H1 (cell line): Measurements from ENCODE around the gene NELFA. TPM values are rescaled to one million over a fixed set of nuclear protein-coding genes. Genes with fewer than 3 reads are reported as not detected.

Experiments used
- CTCF ChIA-PET: fragments of 300-600 bp; sonication (Branson Sonifier 250); formaldehyde crosslinking; loops from one replicate; lab custom pipeline; 2021; ENCODE audit not compliant: partially characterized antibody; lab: Charles Lee
- POLR2A ChIA-PET: fragments of 300-600 bp; sonication (Branson Sonifier 250); formaldehyde crosslinking; loops from one replicate; lab custom pipeline; 2021; ENCODE audit warnings: inconsistent platforms; ENCODE audit not compliant: partially characterized antibody; lab: Charles Lee
- DNase-seq, 2 experiments: peaks; one replicate each; pipeline versions ENCODE4 v3.0.0 to v3.0.0-alpha.2; 2010 to 2022; ENCODE audit warnings: low spot score in 2 of 2, low read depth in 1 of 2, mixed read lengths in 1 of 2
- FAIRE-seq: peaks from 2 replicates; lab custom pipeline; 2011; peaks lifted over from hg19 to GRCh38; lab: Jason Lieb, UNC
- H2AFZ ChIP-seq: 2 replicates; pipeline ENCODE4 v1.8.1; 2012; ENCODE audit warnings: low read length, inconsistent platforms
- H2AK5ac ChIP-seq: 2 replicates; pipeline ENCODE4 v1.6.1; 2013; ENCODE audit warnings: low read depth, low read length
- H2BK120ac ChIP-seq: replicated peaks from 2 replicates; pipeline ENCODE3; 2013; ENCODE audit warnings: low read depth, low read length, inconsistent platforms
- H2BK12ac ChIP-seq: 2 replicates; pipeline ENCODE4 v1.6.1; 2013; ENCODE audit warnings: low read depth, low read length
- H2BK15ac ChIP-seq: 2 replicates; pipeline ENCODE4 v1.6.1; 2013; ENCODE audit warnings: low read length
- H2BK20ac ChIP-seq: 2 replicates; pipeline ENCODE4 v1.6.1; 2013; ENCODE audit warnings: low read length
- H2BK5ac ChIP-seq: 2 replicates; pipeline ENCODE4 v1.6.1; 2013; ENCODE audit warnings: low read depth, low read length
- H3K14ac ChIP-seq: 2 replicates; pipeline ENCODE4 v1.6.1; 2013; ENCODE audit warnings: inconsistent platforms; ENCODE audit not compliant: insufficient read length
- H3K18ac ChIP-seq: 2 replicates; pipeline ENCODE4 v1.6.1; 2013; ENCODE audit warnings: low read length; ENCODE audit errors: extremely low read depth
- H3K23ac ChIP-seq: 2 replicates; pipeline ENCODE4 v1.6.1; 2013; ENCODE audit warnings: inconsistent platforms; ENCODE audit not compliant: insufficient read length
- H3K23me2 ChIP-seq: 2 replicates; pipeline ENCODE4 v1.6.1; 2013; ENCODE audit warnings: low read depth, low read length
- H3K27ac ChIP-seq: 2 replicates; pipeline ENCODE4 v1.6.1; 2011; ENCODE audit warnings: low read depth, low read length, inconsistent platforms
- H3K27me3 ChIP-seq, 4 experiments: replicated peaks in 1 of 4; 1 replicate in 1 of 4; 2 replicates in 3 of 4; pipeline versions ENCODE4 v1.6.1 to v1.8.1; 2011 to 2013; ENCODE audit warnings: low read length in 3 of 4, mild to moderate bottlenecking in 3 of 4, inconsistent platforms in 2 of 4, mixed read lengths in 2 of 4, moderate library complexity in 1 of 4; ENCODE audit not compliant: control insufficient read depth in 3 of 4, insufficient read depth in 3 of 4; ENCODE audit errors: extremely low read depth in 1 of 4
- H3K36me3 ChIP-seq, 4 experiments: 2 replicates each; pipeline versions ENCODE4 v1.6.1 to v1.8.1; 2011 to 2013; ENCODE audit warnings: mild to moderate bottlenecking in 4 of 4, low read length in 3 of 4, moderate library complexity in 2 of 4, control low read depth in 1 of 4, inconsistent platforms in 1 of 4; ENCODE audit not compliant: insufficient read depth in 4 of 4, control insufficient read depth in 2 of 4
- H3K4ac ChIP-seq: replicated peaks from 2 replicates; pipeline ENCODE3; 2013; ENCODE audit warnings: low read length, low read depth, mixed read lengths, inconsistent platforms; ENCODE audit not compliant: insufficient read length
- H3K4me1 ChIP-seq, 4 experiments: replicated peaks in 1 of 4; 1 replicate in 1 of 4; 2 replicates in 3 of 4; pipeline versions ENCODE4 v1.6.1 to v1.8.1; 2011 to 2013; ENCODE audit warnings: low read length in 3 of 4, inconsistent platforms in 2 of 4, mixed read lengths in 1 of 4; ENCODE audit not compliant: insufficient read depth in 4 of 4, control insufficient read depth in 3 of 4
- H3K4me2 ChIP-seq, 2 experiments: 2 replicates each; pipeline versions ENCODE4 v1.6.1 to v1.8.1; 2011 to 2013; ENCODE audit warnings: low read depth in 2 of 2, low read length in 2 of 2, control low read depth in 1 of 2, inconsistent platforms in 1 of 2, mild to moderate bottlenecking in 1 of 2; ENCODE audit not compliant: insufficient read depth in 1 of 2
- H3K4me3 ChIP-seq, 4 experiments: fragments of 200-600, 300-600 bp in 1 of 4; sonication (generic), shearing (Covaris generic), sonication (Bioruptor Twin) in 1 of 4; 2 replicates each; pipeline versions ENCODE4 v1.5.1 to v1.8.1; 2011 to 2016; ENCODE audit warnings: low read length in 4 of 4, low read depth in 3 of 4, control low read depth in 2 of 4, inconsistent platforms in 2 of 4, mild to moderate bottlenecking in 2 of 4, mixed read lengths in 1 of 4, moderate library complexity in 1 of 4; ENCODE audit not compliant: insufficient read depth in 2 of 4; ENCODE audit errors: extremely low read depth in 1 of 4
- H3K56ac ChIP-seq: replicated peaks from 2 replicates; pipeline ENCODE3; 2013; ENCODE audit warnings: low read depth, mild to moderate bottlenecking, mixed read lengths, low read length, inconsistent platforms; ENCODE audit not compliant: insufficient read length
- H3K79me1 ChIP-seq: 2 replicates; pipeline ENCODE4 v1.6.1; 2013; ENCODE audit warnings: low read depth, low read length, control low read depth
- H3K79me2 ChIP-seq, 2 experiments: 2 replicates each; pipeline versions ENCODE4 v1.6.1 to v1.8.1; 2012 to 2013; ENCODE audit warnings: low read length in 2 of 2, mild to moderate bottlenecking in 2 of 2, inconsistent platforms in 1 of 2; ENCODE audit not compliant: insufficient read depth in 2 of 2, control insufficient read depth in 1 of 2
- H3K9ac ChIP-seq, 4 experiments: replicated peaks in 1 of 4; 1 replicate in 1 of 4; 2 replicates in 3 of 4; pipeline versions ENCODE4 v1.6.1 to v1.8.1; 2011 to 2013; ENCODE audit warnings: low read depth in 3 of 4, low read length in 3 of 4, control low read depth in 2 of 4, mild to moderate bottlenecking in 2 of 4, moderate library complexity in 2 of 4, inconsistent platforms in 1 of 4; ENCODE audit errors: extremely low read depth in 1 of 4
- H3K9me3 ChIP-seq, 2 experiments: 2 replicates each; pipeline versions ENCODE4 v1.6.1 to v1.8.1; 2012 to 2013; ENCODE audit warnings: mild to moderate bottlenecking in 2 of 2, moderate library complexity in 2 of 2, control low read depth in 1 of 2, inconsistent platforms in 1 of 2, low read depth in 1 of 2, low read length in 1 of 2, mixed read lengths in 1 of 2; ENCODE audit not compliant: insufficient read depth in 2 of 2
- H4K20me1 ChIP-seq, 2 experiments: replicated peaks in 1 of 2; 2 replicates each; pipeline versions ENCODE3 to v1.8.1; 2011 to 2013; ENCODE audit warnings: inconsistent platforms in 2 of 2, low read length in 2 of 2, mild to moderate bottlenecking in 1 of 2; ENCODE audit not compliant: insufficient read depth in 2 of 2, control insufficient read depth in 1 of 2
- H4K5ac ChIP-seq: 2 replicates; pipeline ENCODE4 v1.6.1; 2013; ENCODE audit warnings: low read length, low read depth, mixed read lengths, inconsistent platforms; ENCODE audit not compliant: insufficient read length
- H4K8ac ChIP-seq: 2 replicates; pipeline ENCODE4 v1.8.0; 2013; ENCODE audit warnings: mild to moderate bottlenecking, moderate library complexity, low read length, inconsistent platforms; ENCODE audit not compliant: insufficient read depth; ENCODE audit errors: extremely low read depth
- H4K91ac ChIP-seq: replicated peaks from 2 replicates; pipeline ENCODE3; 2013; ENCODE audit warnings: low read length, mixed read lengths, inconsistent platforms; ENCODE audit not compliant: insufficient read length
- CEBPB ChIP-seq: IDR thresholded peaks from 2 replicates; pipeline ENCODE4 v1.6.1; 2012; ENCODE audit warnings: low read depth, low read length
- GABPA ChIP-seq: IDR thresholded peaks from 2 replicates; pipeline ENCODE4 v1.6.1; 2011; ENCODE audit warnings: mild to moderate bottlenecking, low read length, moderate library complexity, borderline replicate concordance; ENCODE audit not compliant: insufficient read depth
- JUND ChIP-seq: IDR thresholded peaks from 2 replicates; pipeline ENCODE4 v1.6.1; 2011; ENCODE audit warnings: mild to moderate bottlenecking, improper control_type of control experiment, low read length
- KDM4A ChIP-seq: IDR thresholded peaks from one replicate; pipeline ENCODE4 v1.7.1; 2012; ENCODE audit warnings: low read depth, mild to moderate bottlenecking, moderate library complexity, low read length, inconsistent platforms; ENCODE audit not compliant: severe bottlenecking
- KDM5A ChIP-seq: fragments of 200-600 bp; IDR thresholded peaks from 2 replicates; pipeline ENCODE4 v1.7.1; 2012; ENCODE audit warnings: mild to moderate bottlenecking, low read length, inconsistent platforms, mixed read lengths
- RNF2 ChIP-seq: fragments of 200-900, 300-1000 bp; sonication (generic); IDR thresholded peaks from 2 replicates; pipeline ENCODE4 v1.7.1; 2016; ENCODE audit warnings: borderline replicate concordance, low read depth, mild to moderate bottlenecking, antibody characterized with exemption, low read length; ENCODE audit not compliant: poor library complexity, severe bottlenecking; ENCODE audit errors: missing control alignments
- SRF ChIP-seq: IDR thresholded peaks from 2 replicates; pipeline ENCODE4 v1.6.1; 2011; ENCODE audit warnings: mild to moderate bottlenecking, low read depth, low read length, moderate library complexity
- SUZ12 ChIP-seq: fragments of 200-600 bp; sonication (generic); IDR thresholded peaks from 2 replicates; pipeline ENCODE4 v1.6.1; 2012; ENCODE audit warnings: mild to moderate bottlenecking, inconsistent platforms, low read length, moderate library complexity, mixed read lengths
- TBP ChIP-seq: IDR thresholded peaks from 2 replicates; pipeline ENCODE4 v1.6.1; 2011; ENCODE audit warnings: low read depth, low read length, improper control_type of control experiment
- TEAD4 ChIP-seq: IDR thresholded peaks from 2 replicates; pipeline ENCODE4 v1.6.1; 2012; ENCODE audit warnings: low read depth, low read length, inconsistent platforms, mixed read lengths
- WGBS, 2 experiments: shearing (Covaris generic) in 1 of 2; methylation state at CpG; one replicate each; pipeline versions ENCODE4 v1.1.6 to v1.1.7; 2013 to 2015; ENCODE audit warnings: low lambda C conversion rate in 2 of 2, mixed read lengths in 2 of 2, inconsistent platforms in 1 of 2, low coverage in 1 of 2, missing lambda C conversion rate in 1 of 2; ENCODE audit not compliant: insufficient replicate concordance in 2 of 2, insufficient coverage in 1 of 2, insufficient read length in 1 of 2; ENCODE audit errors: extremely low coverage in 1 of 2, missing lambda C conversion rate in 1 of 2; 5-methylcytosine and 5-hydroxymethylcytosine counted together
- polyA plus RNA-seq, 7 experiments: library from polyadenylated mRNA; depleted of rRNA in 3 of 7; stranded (reverse) in 5 of 7; unstranded in 2 of 7; fragments of >200 nt in 5 of 7; fragments of 200-250 nt in 2 of 7; gene quantifications; 1 replicate in 5 of 7; 2 replicates in 1 of 7; 4 replicates in 1 of 7; pipeline versions ENCODE4 v1.2.1 to v1.2.3, GENCODE V29; 2011 to 2013; ENCODE audit warnings: missing spikeins in 2 of 7, mixed read lengths in 2 of 7
- total RNA-seq: library from RNA; stranded (reverse); fragmentation: NEBNext Ultra II Directional; extraction: Animal tissue kit (Norgen Biotek cat#: 25700); gene quantifications from 2 replicates; pipeline ENCODE4 v1.2.1, GENCODE V29; 2021

NELFA gene
- total and polyA plus RNA-seq, 2 of the 8 experiments (the other 6 are each of a cell fraction or from before 2014, with no cell fraction given) = 41.8 to 57.5 TPM

DNA sequence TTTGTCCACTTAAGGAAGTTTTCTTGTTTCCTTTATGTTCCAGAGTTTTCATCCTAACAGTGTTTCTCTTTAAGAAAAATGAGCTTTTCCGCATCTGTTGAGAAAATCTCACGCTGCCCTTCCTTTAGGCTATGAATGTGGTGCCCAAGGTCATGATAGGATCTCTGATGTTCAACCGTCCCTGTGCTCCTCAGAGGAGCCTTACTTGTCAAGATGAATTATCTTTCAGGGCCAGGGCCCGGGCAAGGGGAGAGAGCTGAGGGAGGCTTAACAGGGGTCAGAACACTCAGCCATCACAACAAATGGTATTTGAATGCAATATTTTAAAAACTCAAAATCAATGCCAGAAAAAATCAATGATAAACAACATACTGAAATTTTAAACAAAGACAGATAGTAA, 6.2 kb upstream of the NELFA start:
- POLR2A ChIA-PET = no interaction called here

More for the DNA sequence above, 6.2 kb upstream of the NELFA start:
- Histone ChIP-seq H3K4me2 (no peak overlapping the region), H4K8ac (no peak overlapping the region), H3K9ac (no peak overlapping the region), H3K14ac (no peak overlapping the region), H3K18ac (no peak overlapping the region), H3K4ac (no peak overlapping the region), H3K56ac (no peak overlapping the region), H3K79me1 (no peaks in the 10 kb centered on the region), H4K5ac (no peak overlapping the region), H3K9me3 (no peaks in the 10 kb centered on the region), H2BK20ac (no peak overlapping the region), H3K27ac (no peak overlapping the region), H2BK15ac (no peak overlapping the region), H3K27me3 (peaks cover 0 to 3% (median 0%) of the 10 kb centered on the region in 4 experiments; a peak in 1 of 7 replicates), H2AFZ (no peak overlapping the region), H3K4me1 (no peaks in the 10 kb centered on the region), H2BK12ac (no peak overlapping the region), H3K23me2 (no peaks in the 10 kb centered on the region), H3K4me3 (no peak overlapping the region), H2BK120ac (no peak overlapping the region), H3K23ac (no peak overlapping the region), H2AK5ac (no peak overlapping the region), H3K79me2 (no peaks in the 10 kb centered on the region), H2BK5ac (no peak overlapping the region), H4K91ac (no peak overlapping the region), H3K36me3 (no peaks in the 10 kb centered on the region), H4K20me1 (no peaks in the 10 kb centered on the region)
- DNase-seq (no peak), FAIRE-seq (no peak)
- TF ChIP-seq JUND (no peak), CEBPB (no peak), SUZ12 (no peak), RNF2 (no peak), KDM5A (no peak), TEAD4 (no peak), SRF (no peak), GABPA (no peak), KDM4A (no peak), TBP (no peak)
- CTCF ChIA-PET = interaction anchor here (1.1 to 1.9 kb wide), 2 partner anchors 22 to 122 kb away, joined by 3 to 7 read pairs; no protein-coding TSS in a partner anchor
- WGBS, 2 experiments = 88% methylated on average over 4 of the region's 4 CpGs; no CpG with 5 or more reads in 1 of the 2 experiments
